Ovary (tissue), 3 donors: Measurements from ENCODE around the gene DPP7.

Experiments
- EP300 ChIP-seq: sonication (generic); formaldehyde crosslinking; IDR thresholded peaks from one replicate; pipeline ENCODE4 v1.6.1; 2017; ENCODE audit warnings: antibody characterized with exemption
- POLR2A ChIP-seq: fragments of 450-650 bp; IDR thresholded peaks from one replicate; pipeline ENCODE4 v1.6.1; 2017; ENCODE audit warnings: antibody characterized with exemption, mild to moderate bottlenecking, moderate library complexity
- TF ChIP-seq, protein P1 (sequence below), 3 donors: fragments of 450-650 bp in 2 of 3; fragments of 200-600 bp in 1 of 3; IDR thresholded peaks; one replicate each; pipeline versions ENCODE4 v1.5.1 to v1.8.0; 2016 to 2022; ENCODE audit warnings: antibody characterized with exemption in 3 of 3, mild to moderate bottlenecking in 1 of 3
- donor health status: DM: no; HTN: no; CAD: no.

DNA sequence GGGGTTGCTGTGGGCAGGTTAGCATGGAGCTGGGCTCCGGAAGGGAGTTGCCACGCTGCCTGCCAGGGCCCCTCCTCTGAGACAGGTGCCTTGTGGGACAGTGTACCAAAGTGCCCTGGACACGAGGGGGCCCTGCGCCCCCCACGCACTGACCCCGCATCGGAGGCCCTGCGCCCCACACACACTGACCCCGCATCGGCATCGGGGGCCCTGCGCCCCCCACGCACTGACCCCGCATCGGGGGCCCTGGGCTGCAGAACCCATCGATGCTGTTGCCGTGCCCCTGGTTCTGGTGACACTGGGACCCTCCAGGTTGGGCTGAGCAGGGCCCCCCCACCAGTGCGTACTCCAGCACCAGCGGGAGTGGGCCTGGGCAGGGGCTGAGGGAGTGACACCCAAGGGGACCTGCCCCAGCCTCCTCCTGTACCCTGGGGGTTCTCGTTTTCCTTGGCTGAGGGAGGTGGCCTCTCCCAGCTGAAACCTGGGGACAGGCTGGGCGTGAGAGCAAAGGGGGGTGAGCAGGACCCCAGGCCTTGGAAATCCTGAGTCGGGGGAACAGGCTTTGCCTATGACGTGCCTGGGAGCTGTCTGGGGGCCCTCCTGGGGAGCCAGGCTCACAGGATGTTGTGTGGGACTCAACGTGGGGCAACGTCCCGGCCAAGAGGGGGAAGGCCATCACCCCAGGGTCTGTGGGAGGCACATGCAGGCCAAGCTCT lies 51.1 kb downstream of the DPP7 start:
- TF ChIP-seq, protein P1, sequence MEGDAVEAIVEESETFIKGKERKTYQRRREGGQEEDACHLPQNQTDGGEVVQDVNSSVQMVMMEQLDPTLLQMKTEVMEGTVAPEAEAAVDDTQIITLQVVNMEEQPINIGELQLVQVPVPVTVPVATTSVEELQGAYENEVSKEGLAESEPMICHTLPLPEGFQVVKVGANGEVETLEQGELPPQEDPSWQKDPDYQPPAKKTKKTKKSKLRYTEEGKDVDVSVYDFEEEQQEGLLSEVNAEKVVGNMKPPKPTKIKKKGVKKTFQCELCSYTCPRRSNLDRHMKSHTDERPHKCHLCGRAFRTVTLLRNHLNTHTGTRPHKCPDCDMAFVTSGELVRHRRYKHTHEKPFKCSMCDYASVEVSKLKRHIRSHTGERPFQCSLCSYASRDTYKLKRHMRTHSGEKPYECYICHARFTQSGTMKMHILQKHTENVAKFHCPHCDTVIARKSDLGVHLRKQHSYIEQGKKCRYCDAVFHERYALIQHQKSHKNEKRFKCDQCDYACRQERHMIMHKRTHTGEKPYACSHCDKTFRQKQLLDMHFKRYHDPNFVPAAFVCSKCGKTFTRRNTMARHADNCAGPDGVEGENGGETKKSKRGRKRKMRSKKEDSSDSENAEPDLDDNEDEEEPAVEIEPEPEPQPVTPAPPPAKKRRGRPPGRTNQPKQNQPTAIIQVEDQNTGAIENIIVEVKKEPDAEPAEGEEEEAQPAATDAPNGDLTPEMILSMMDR (IDR thresholded peaks at IDR 0.05) = no peak
- TF ChIP-seq EP300 = no peak
- TF ChIP-seq POLR2A = no peak
